Measurements from ENCODE around the gene IL1R2.
"Not testable (repeated sequence)": the region's sequence is repeated elsewhere in the genome, so short reads cannot be mapped to it uniquely, and the experiment has no call there.

DNA sequence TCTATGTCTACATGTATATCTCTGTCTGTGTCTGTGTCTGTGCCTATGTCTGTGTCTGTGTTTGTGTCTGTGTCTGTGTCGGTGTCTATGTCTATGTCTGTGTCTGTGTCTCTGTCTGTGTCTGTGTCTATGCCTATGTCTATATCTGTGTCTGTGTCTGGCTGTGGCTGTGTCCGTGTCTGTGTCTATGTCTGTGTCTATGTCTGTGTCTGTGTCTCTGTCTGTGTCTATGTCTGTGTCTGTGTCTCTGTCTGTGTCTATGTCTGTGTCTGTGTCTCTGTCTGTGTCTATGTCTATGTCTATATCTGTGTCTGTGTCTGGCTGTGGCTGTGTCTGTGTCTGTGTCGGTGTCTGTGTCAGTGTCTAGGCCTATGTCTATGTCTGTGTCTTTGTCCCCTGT is 11.1 kb downstream of the IL1R2 start:
- TF ChIP-seq, protein P1, sequence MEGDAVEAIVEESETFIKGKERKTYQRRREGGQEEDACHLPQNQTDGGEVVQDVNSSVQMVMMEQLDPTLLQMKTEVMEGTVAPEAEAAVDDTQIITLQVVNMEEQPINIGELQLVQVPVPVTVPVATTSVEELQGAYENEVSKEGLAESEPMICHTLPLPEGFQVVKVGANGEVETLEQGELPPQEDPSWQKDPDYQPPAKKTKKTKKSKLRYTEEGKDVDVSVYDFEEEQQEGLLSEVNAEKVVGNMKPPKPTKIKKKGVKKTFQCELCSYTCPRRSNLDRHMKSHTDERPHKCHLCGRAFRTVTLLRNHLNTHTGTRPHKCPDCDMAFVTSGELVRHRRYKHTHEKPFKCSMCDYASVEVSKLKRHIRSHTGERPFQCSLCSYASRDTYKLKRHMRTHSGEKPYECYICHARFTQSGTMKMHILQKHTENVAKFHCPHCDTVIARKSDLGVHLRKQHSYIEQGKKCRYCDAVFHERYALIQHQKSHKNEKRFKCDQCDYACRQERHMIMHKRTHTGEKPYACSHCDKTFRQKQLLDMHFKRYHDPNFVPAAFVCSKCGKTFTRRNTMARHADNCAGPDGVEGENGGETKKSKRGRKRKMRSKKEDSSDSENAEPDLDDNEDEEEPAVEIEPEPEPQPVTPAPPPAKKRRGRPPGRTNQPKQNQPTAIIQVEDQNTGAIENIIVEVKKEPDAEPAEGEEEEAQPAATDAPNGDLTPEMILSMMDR (IDR thresholded peaks at IDR 0.05; ENCODE audit: low read depth, low read length, poor library complexity, severe bottlenecking), result not testable (repeated sequence)
- not testable (repeated sequence) for TF ChIP-seq EZH2phosphoT487 (IDR thresholded peaks at IDR 0.05; ENCODE audit: borderline replicate concordance, low read length)
